GM18868 (cell line): Measurements from ENCODE around the gene CHD6.
A peak's percentile ranks its signal among the peaks of the same experiment; 100 is the strongest.

Source experiments
- ATAC-seq: cut with Tn5 transposase; IDR thresholded peaks from one replicate; pipeline ENCODE4 v1.9.1; 2021; ENCODE audit warnings: mild to moderate bottlenecking, moderate library complexity; ENCODE audit not compliant: unreplicated experiment

The CHD6 gene

GRCh38 chr20:41468994-41469600, 149.1 kb downstream of the CHD6 start:
- ATAC-seq, result no peak

GRCh38 chr20:41467690-41468089, 150.5 kb downstream of the CHD6 start:
- no peak for ATAC-seq

- no peak for ATAC-seq
These were observed 151.0 kb downstream of the CHD6 start for GRCh38 chr20:41467220-41467619.

GRCh38 chr20:41463567-41463966, 154.6 kb downstream of the CHD6 start:
- ATAC-seq, result no peak

GRCh38 chr20:41462372-41463161, 155.6 kb downstream of the CHD6 start:
- peak; percentile 84 for ATAC-seq

GRCh38 chr20:41458761-41459160, 159.4 kb downstream of the CHD6 start:
- no peak for ATAC-seq

- ATAC-seq, result no peak
These were observed 160.9 kb downstream of the CHD6 start for GRCh38 chr20:41457173-41457857.

- no peak for ATAC-seq
These were observed 161.8 kb downstream of the CHD6 start for GRCh38 chr20:41456351-41456750.

GRCh38 chr20:41454250-41454649, 163.9 kb downstream of the CHD6 start:
- ATAC-seq, result no peak

GRCh38 chr20:41453010-41453950, 164.9 kb downstream of the CHD6 start:
- no peak for ATAC-seq

GRCh38 chr20:41452226-41452625, 166.0 kb downstream of the CHD6 start:
- no peak for ATAC-seq

- no peak for ATAC-seq
These were observed 171.2 kb downstream of the CHD6 start for GRCh38 chr20:41447006-41447405.

- no peak for ATAC-seq
These were observed 171.7 kb downstream of the CHD6 start for GRCh38 chr20:41446456-41446855.

GRCh38 chr20:41444821-41445220, 173.4 kb downstream of the CHD6 start:
- no peak for ATAC-seq

GRCh38 chr20:41443691-41444090, 174.5 kb downstream of the CHD6 start:
- ATAC-seq, result no peak

- ATAC-seq, result no peak
These were observed 177.3 kb downstream of the CHD6 start for GRCh38 chr20:41440882-41441281.

- ATAC-seq, result no peak
These were observed 180.3 kb downstream of the CHD6 start for GRCh38 chr20:41437836-41438235.

- no peak for ATAC-seq
These were observed 181.5 kb downstream of the CHD6 start for GRCh38 chr20:41436679-41437078.

- no peak for ATAC-seq
These were observed 185.0 kb downstream of the CHD6 start for GRCh38 chr20:41433203-41433602.

- peak; percentile 56 for ATAC-seq
These were observed 185.4 kb downstream of the CHD6 start for GRCh38 chr20:41432746-41433145.

GRCh38 chr20:41428285-41428684, 189.9 kb downstream of the CHD6 start:
- no peak for ATAC-seq
